Endothelial cell (in vitro differentiated cells): ENCODE results near the gene HUNK. TPM values are rescaled to one million over a fixed set of nuclear protein-coding genes. Genes with fewer than 3 reads are reported as not detected.
"Not testable (repeated sequence)": the region's sequence is repeated elsewhere in the genome, so short reads cannot be mapped to it uniquely, and the experiment has no call there.

Experiments
- DNase-seq: peaks from one replicate; pipeline ENCODE4 v3.0.0; 2021; ENCODE audit warnings: low spot score
- H3K27ac Mint-ChIP-seq: one replicate; pipeline ENCODE4 v1.8.0; 2021; ENCODE audit warnings: mixed read lengths, inconsistent platforms; ENCODE audit not compliant: unreplicated experiment
- H3K27me3 Mint-ChIP-seq: one replicate; pipeline ENCODE4 v1.8.0; 2021; ENCODE audit warnings: mild to moderate bottlenecking, moderate library complexity, mixed read lengths, inconsistent platforms; ENCODE audit not compliant: unreplicated experiment
- H3K36me3 Mint-ChIP-seq: one replicate; pipeline ENCODE4 v1.8.0; 2021; ENCODE audit warnings: mild to moderate bottlenecking, low read depth, mixed read lengths, inconsistent platforms; ENCODE audit not compliant: unreplicated experiment
- H3K4me1 Mint-ChIP-seq: one replicate; pipeline ENCODE4 v1.8.0; 2021; ENCODE audit warnings: mild to moderate bottlenecking, mixed read lengths, inconsistent platforms; ENCODE audit not compliant: unreplicated experiment
- H3K4me3 Mint-ChIP-seq: one replicate; pipeline ENCODE4 v1.8.0; 2021; ENCODE audit warnings: mild to moderate bottlenecking, mixed read lengths, inconsistent platforms; ENCODE audit not compliant: unreplicated experiment
- H3K9me3 Mint-ChIP-seq: one replicate; pipeline ENCODE4 v1.8.0; 2021; ENCODE audit warnings: mixed read lengths, inconsistent platforms; ENCODE audit not compliant: unreplicated experiment
- total RNA-seq: library from RNA; stranded (reverse); fragmentation: NEBNext Ultra II Directional; extraction: Animal tissue kit (Norgen Biotek cat#: 25700); gene quantifications from one replicate; pipeline ENCODE4 v1.2.1, GENCODE V29; 2021; ENCODE audit not compliant: unreplicated experiment
- TF ChIP-seq, protein P1 (sequence below): fragments of 200-600 bp; sonication (generic); IDR thresholded peaks from one replicate; pipeline ENCODE4 v1.5.0; 2021; ENCODE audit warnings: antibody characterized with exemption; ENCODE audit not compliant: unreplicated experiment

Gene HUNK
- total RNA-seq, 1 donor from 2014 or later: 19.3 TPM

DNA sequence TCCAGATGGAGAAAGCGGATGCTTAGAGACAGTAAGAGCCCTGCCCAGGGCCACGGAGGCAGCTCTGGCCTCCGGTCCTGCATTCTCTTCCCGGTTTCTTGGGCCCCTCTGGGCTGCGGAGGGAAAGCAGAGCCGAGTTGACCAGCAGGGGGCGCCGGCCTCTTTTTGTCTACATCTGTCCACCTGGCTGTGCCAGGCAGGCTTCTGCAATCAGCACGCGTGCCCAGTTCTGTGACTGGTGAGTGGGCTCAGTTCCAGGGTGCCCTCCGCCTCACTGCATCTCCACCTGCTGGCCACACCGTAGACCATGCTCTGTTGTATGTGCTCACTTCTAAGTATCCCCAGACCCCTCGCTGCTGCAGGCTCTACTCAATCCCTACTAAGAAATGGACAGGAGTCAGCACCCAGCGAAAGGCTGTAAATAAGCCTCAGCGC lies 6.7 kb upstream of the HUNK start:
- Mint-ChIP-seq H3K27ac (no peak overlapping the region), H3K4me3 (no peak overlapping the region), H3K9me3 (no peaks in the 10 kb centered on the region), H3K36me3 (no peaks in the 10 kb centered on the region), H3K4me1 (peaks cover 9% of the 10 kb centered on the region), H3K27me3 (peaks cover 4% of the 10 kb centered on the region)
- peak; percentile 92 for DNase-seq
- TF ChIP-seq, protein P1, sequence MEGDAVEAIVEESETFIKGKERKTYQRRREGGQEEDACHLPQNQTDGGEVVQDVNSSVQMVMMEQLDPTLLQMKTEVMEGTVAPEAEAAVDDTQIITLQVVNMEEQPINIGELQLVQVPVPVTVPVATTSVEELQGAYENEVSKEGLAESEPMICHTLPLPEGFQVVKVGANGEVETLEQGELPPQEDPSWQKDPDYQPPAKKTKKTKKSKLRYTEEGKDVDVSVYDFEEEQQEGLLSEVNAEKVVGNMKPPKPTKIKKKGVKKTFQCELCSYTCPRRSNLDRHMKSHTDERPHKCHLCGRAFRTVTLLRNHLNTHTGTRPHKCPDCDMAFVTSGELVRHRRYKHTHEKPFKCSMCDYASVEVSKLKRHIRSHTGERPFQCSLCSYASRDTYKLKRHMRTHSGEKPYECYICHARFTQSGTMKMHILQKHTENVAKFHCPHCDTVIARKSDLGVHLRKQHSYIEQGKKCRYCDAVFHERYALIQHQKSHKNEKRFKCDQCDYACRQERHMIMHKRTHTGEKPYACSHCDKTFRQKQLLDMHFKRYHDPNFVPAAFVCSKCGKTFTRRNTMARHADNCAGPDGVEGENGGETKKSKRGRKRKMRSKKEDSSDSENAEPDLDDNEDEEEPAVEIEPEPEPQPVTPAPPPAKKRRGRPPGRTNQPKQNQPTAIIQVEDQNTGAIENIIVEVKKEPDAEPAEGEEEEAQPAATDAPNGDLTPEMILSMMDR: peak; percentile 94

DNA sequence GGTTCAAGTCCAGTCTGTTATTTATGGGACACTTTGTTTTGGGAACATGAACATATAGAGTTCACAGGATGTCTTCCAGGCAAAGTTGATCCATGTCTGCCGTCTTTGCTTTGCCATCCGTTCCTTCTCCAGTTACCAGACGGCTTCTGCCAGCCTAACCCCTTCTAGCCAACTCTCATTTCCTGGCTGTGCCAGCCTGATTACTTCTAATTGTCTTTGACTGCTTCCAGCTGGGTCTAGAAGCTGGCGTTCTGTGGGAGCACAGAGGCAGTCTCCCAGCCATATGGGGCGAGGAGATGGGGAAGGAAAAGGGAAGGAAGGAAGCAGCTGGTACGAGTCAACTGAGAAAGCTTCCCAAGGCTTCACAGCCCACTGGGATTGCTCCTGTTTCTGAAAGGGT lies 3.1 kb upstream of the HUNK start:
- no peaks in the 10 kb centered on the region for H3K9me3 Mint-ChIP-seq
- TF ChIP-seq, protein P1: no peak
- no peak overlapping the region for H3K27ac Mint-ChIP-seq
- peaks cover 10% of the 10 kb centered on the region for H3K27me3 Mint-ChIP-seq
- no peak overlapping the region for H3K4me3 Mint-ChIP-seq
- no peaks in the 10 kb centered on the region for H3K36me3 Mint-ChIP-seq
- peaks cover 20% of the 10 kb centered on the region for H3K4me1 Mint-ChIP-seq
- no peak for DNase-seq

DNA sequence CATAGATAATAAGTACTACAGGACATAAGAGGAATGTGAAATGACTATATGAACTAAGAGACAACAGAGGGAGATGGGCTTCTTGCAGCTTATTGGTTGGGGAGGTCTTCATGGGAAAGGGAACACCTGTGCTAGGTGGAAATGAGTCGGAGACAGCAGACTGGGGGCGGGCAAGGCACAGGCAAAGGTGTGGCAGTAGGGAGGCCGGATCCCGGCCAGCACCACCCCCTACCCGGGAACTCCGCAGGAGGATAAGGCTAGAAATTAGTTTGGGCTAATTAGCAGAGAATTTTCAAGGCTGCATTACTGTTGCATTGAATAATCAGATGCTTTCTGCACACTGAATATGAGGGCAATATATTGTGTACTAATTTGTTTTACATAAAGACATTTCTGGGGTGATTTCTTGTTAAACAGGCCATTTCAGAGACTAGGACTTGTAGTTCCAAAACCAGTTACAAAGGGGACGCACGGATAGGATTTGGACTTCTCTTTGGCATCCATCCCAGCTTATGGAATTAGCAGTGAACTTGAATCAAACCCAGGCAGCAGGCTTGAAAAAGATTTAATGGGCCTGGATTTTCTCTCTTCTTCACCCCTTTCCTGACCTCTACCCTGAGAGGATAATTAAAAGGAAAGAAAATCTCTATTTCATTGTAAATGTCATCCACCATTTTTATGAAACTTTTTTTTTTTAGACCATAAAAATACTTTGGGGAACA lies 2.2 kb upstream of the HUNK start:
- Mint-ChIP-seq H3K4me1 (peaks cover 26% of the 10 kb centered on the region), H3K9me3 (no peaks in the 10 kb centered on the region), H3K36me3 (no peaks in the 10 kb centered on the region), H3K27me3 (peaks cover 13% of the 10 kb centered on the region), H3K27ac (no peak overlapping the region), H3K4me3 (no peak overlapping the region)
- TF ChIP-seq, protein P1: no peak
- DNase-seq: no peak

DNA sequence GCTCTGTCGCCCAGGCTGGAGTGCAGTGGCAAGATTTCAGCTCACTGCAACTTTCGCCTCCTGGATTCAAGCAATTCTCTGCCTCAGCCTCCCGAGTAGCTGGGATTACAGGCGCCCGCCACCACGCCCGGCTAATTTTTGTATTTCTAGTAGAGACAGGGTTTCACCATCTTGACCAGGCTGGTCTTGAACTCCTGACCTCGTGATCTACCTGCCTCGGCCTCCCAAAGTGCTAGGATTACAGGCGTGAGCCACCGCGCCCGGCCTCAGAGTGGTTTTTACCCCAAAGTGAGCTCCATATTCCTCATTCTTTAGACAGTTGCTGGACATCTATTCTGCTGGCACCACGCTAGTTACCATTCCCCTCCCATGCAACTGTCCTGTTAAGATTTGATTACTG lies 1.4 kb upstream of the HUNK start:
- Mint-ChIP-seq H3K4me3 (peak overlapping the region; percentile 93), H3K4me1 (peaks cover 26% of the 10 kb centered on the region), H3K27ac (peak overlapping the region; percentile 92), H3K27me3 (peaks cover 14% of the 10 kb centered on the region)
- not testable (repeated sequence) for H3K9me3 Mint-ChIP-seq, DNase-seq, H3K36me3 Mint-ChIP-seq

DNA sequence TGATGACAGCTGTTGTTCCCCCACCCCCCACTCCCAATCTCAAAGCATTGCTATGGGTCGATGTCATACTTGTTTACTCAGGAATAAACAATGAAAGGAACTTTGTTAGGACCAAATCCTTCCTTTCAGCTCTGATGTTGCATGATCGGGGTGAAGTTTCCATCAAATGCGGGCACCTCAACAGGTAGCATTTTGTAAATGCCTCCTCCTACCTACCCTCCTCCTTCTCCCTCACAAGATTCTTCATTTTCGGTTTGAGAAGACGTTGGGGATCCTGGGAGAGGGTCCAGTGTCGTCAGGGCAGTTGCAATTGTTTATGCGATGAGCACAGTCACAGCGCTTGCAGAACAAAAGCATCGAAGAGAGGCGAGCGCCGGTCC lies 758 bp upstream of the HUNK start:
- Mint-ChIP-seq H3K27ac (peak overlapping the region; percentile 92), H3K9me3 (no peaks in the 10 kb centered on the region), H3K4me3 (peak overlapping the region; percentile 93), H3K36me3 (no peaks in the 10 kb centered on the region), H3K4me1 (peaks cover 26% of the 10 kb centered on the region), H3K27me3 (peaks cover 14% of the 10 kb centered on the region)
- TF ChIP-seq, protein P1: no peak
- DNase-seq: no peak
